Measurements from ENCODE around the gene RXFP2. TPM values are rescaled to one million over a fixed set of nuclear protein-coding genes. Genes with fewer than 3 reads are reported as not detected.

Gene RXFP2
- total RNA-seq, 2 donors from 2014 or later: not detected

GRCh38 chr13:31731921-31732320 lies 7.4 kb upstream of the RXFP2 start:
- H3K27ac Mint-ChIP-seq: no peak overlapping the region
- Histone ChIP-seq H3K36me3 (ENCODE audit: control insufficient read depth, insufficient read depth, low read length) (no peaks in the 10 kb centered on the region), H3K9me3 (ENCODE audit: control insufficient read depth, low read length) (no peaks in the 10 kb centered on the region), H3K9ac (ENCODE audit: extremely low read depth, low read length, poor library complexity, severe bottlenecking) (no peak overlapping the region), H3K27ac (ENCODE audit: low read depth, low read length) (no peak overlapping the region), H3K27me3 (ENCODE audit: control insufficient read depth, insufficient read depth, low read length, poor library complexity, severe bottlenecking) (no peaks in the 10 kb centered on the region), H3K4me1 (ENCODE audit: control insufficient read depth, insufficient read depth, low read length) (no peaks in the 10 kb centered on the region), H3K4me3 (ENCODE audit: low read length) (no peak overlapping the region)
- H3K27me3 Mint-ChIP-seq (ENCODE audit: insufficient read depth): no peaks in the 10 kb centered on the region
- H3K9me3 Mint-ChIP-seq: no peaks in the 10 kb centered on the region
- WGBS, 2 experiments (ENCODE audit: insufficient coverage in 1 of 2, insufficient read length in 1 of 2): 92 to 97% methylated on average over 4 to 6 of the region's 6 CpGs
- no peak overlapping the region for H3K4me3 Mint-ChIP-seq
- no peaks in the 10 kb centered on the region for H3K4me1 Mint-ChIP-seq
- DNase-seq: no peak
- no peaks in the 10 kb centered on the region for H3K36me3 Mint-ChIP-seq (ENCODE audit: low read depth)
- no peak for TF ChIP-seq CTCF (conservative IDR thresholded peaks at IDR 0.05)

GRCh38 chr13:31733066-31733465 lies 6.3 kb upstream of the RXFP2 start:
- Histone ChIP-seq H3K27ac (ENCODE audit: low read depth, low read length) (no peak overlapping the region), H3K36me3 (ENCODE audit: control insufficient read depth, insufficient read depth, low read length) (no peaks in the 10 kb centered on the region), H3K4me3 (ENCODE audit: low read length) (no peak overlapping the region), H3K4me1 (ENCODE audit: control insufficient read depth, insufficient read depth, low read length) (no peaks in the 10 kb centered on the region), H3K9me3 (ENCODE audit: control insufficient read depth, low read length) (no peaks in the 10 kb centered on the region), H3K9ac (ENCODE audit: extremely low read depth, low read length, poor library complexity, severe bottlenecking) (no peak overlapping the region), H3K27me3 (ENCODE audit: control insufficient read depth, insufficient read depth, low read length, poor library complexity, severe bottlenecking) (no peaks in the 10 kb centered on the region)
- 83 to 92% methylated on average over 5 of the region's 5 CpGs for WGBS, 2 experiments (ENCODE audit: insufficient coverage in 1 of 2, insufficient read length in 1 of 2)
- no peak for DNase-seq
- H3K27ac Mint-ChIP-seq: no peak overlapping the region
- H3K36me3 Mint-ChIP-seq (ENCODE audit: low read depth): no peaks in the 10 kb centered on the region
- H3K9me3 Mint-ChIP-seq: no peaks in the 10 kb centered on the region
- no peak overlapping the region for H3K4me3 Mint-ChIP-seq
- H3K27me3 Mint-ChIP-seq (ENCODE audit: insufficient read depth): no peaks in the 10 kb centered on the region
- no peaks in the 10 kb centered on the region for H3K4me1 Mint-ChIP-seq
- no peak for TF ChIP-seq CTCF (conservative IDR thresholded peaks at IDR 0.05)

- H3K4me3 Mint-ChIP-seq: no peak overlapping the region
- H3K4me1 Mint-ChIP-seq: no peaks in the 10 kb centered on the region
- Histone ChIP-seq H3K4me3 (ENCODE audit: low read length) (no peak overlapping the region), H3K36me3 (ENCODE audit: control insufficient read depth, insufficient read depth, low read length) (no peaks in the 10 kb centered on the region), H3K27ac (ENCODE audit: low read depth, low read length) (no peak overlapping the region), H3K9ac (ENCODE audit: extremely low read depth, low read length, poor library complexity, severe bottlenecking) (no peak overlapping the region), H3K27me3 (ENCODE audit: control insufficient read depth, insufficient read depth, low read length, poor library complexity, severe bottlenecking) (no peaks in the 10 kb centered on the region), H3K4me1 (ENCODE audit: control insufficient read depth, insufficient read depth, low read length) (no peaks in the 10 kb centered on the region), H3K9me3 (ENCODE audit: control insufficient read depth, low read length) (no peaks in the 10 kb centered on the region)
- no peaks in the 10 kb centered on the region for H3K27me3 Mint-ChIP-seq (ENCODE audit: insufficient read depth)
- TF ChIP-seq CTCF (conservative IDR thresholded peaks at IDR 0.05): no peak
- no peak overlapping the region for H3K27ac Mint-ChIP-seq
- WGBS, 2 experiments (ENCODE audit: insufficient coverage in 1 of 2, insufficient read length in 1 of 2): 85 to 100% methylated on average over 1 to 2 of the region's 2 CpGs
- H3K36me3 Mint-ChIP-seq (ENCODE audit: low read depth): no peaks in the 10 kb centered on the region
- no peak for DNase-seq
- H3K9me3 Mint-ChIP-seq: no peaks in the 10 kb centered on the region
These were observed 5.7 kb upstream of the RXFP2 start for GRCh38 chr13:31733647-31734046.
